ENCODE data around the gene UTS2R. TPM values are rescaled to one million over a fixed set of nuclear protein-coding genes. Genes with fewer than 3 reads are reported as not detected.
A peak's percentile ranks its signal among the peaks of the same experiment; 100 is the strongest.
"Not testable (repeated sequence)": the region's sequence is repeated elsewhere in the genome, so short reads cannot be mapped to it uniquely, and the experiment has no call there.

Gene UTS2R
- total RNA-seq, 1 experiment from 2014 or later = not detected

GRCh38 chr17:82410014-82410716 lies 38.6 kb downstream of the UTS2R start:
- no peak for DNase-seq (ENCODE audit: low read depth, low spot score)
- in situ Hi-C loops (cut with HindIII; ENCODE audit: low pct_unique_long_range_greater_than_20kb, low sequenced_read_pairs) = no loop called here

GRCh38 chr17:82411396-82412053 lies 40.0 kb downstream of the UTS2R start:
- in situ Hi-C loops (cut with HindIII; ENCODE audit: low pct_unique_long_range_greater_than_20kb, low sequenced_read_pairs) = no loop called here
- no peak for DNase-seq (ENCODE audit: low read depth, low spot score)

- in situ Hi-C loops (cut with HindIII; ENCODE audit: low pct_unique_long_range_greater_than_20kb, low sequenced_read_pairs); DNase-seq (ENCODE audit: low read depth, low spot score): not testable (repeated sequence)
Observed at GRCh38 chr17:82412081-82412480, 40.5 kb downstream of the UTS2R start.

GRCh38 chr17:82412535-82413520 lies 41.3 kb downstream of the UTS2R start:
- DNase-seq (ENCODE audit: low read depth, low spot score) = no peak
- in situ Hi-C loops (cut with HindIII; ENCODE audit: low pct_unique_long_range_greater_than_20kb, low sequenced_read_pairs) = no loop called here

GRCh38 chr17:82414548-82415281 lies 43.1 kb downstream of the UTS2R start:
- peak; percentile 65 for DNase-seq (ENCODE audit: low read depth, low spot score)
- in situ Hi-C loops (cut with HindIII; ENCODE audit: low pct_unique_long_range_greater_than_20kb, low sequenced_read_pairs) = no loop called here

GRCh38 chr17:82415336-82415735 lies 43.8 kb downstream of the UTS2R start:
- in situ Hi-C loops (cut with HindIII; ENCODE audit: low pct_unique_long_range_greater_than_20kb, low sequenced_read_pairs) = no loop called here
- no peak for DNase-seq (ENCODE audit: low read depth, low spot score)

DNA sequence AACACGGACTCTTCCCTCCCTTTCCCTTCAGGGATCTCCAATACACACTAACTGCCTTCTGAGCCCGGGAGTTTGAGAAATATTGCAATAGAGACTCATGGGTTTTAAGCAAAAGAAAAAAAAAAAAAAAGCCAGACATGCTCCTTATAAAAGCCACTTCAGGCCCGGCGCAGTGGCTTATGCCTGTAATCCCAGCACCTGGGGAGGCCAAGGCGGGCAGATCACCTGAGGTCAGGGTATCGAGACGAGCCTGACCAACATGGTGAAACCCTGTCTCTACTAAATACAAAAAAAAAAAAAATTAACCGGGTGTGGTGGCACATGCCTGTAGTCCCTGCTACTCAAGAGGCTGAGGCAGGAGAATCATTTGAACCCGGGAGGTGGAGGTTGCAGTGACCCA lies 44.2 kb downstream of the UTS2R start:
- in situ Hi-C loops (cut with HindIII; ENCODE audit: low pct_unique_long_range_greater_than_20kb, low sequenced_read_pairs) = no loop called here
- DNase-seq (ENCODE audit: low read depth, low spot score) = no peak

GRCh38 chr17:82416264-82416663 lies 44.7 kb downstream of the UTS2R start:
- in situ Hi-C loops (cut with HindIII; ENCODE audit: low pct_unique_long_range_greater_than_20kb, low sequenced_read_pairs) = no loop called here
- no peak for DNase-seq (ENCODE audit: low read depth, low spot score)

GRCh38 chr17:82416771-82417170 lies 45.2 kb downstream of the UTS2R start:
- in situ Hi-C loops (cut with HindIII; ENCODE audit: low pct_unique_long_range_greater_than_20kb, low sequenced_read_pairs) = no loop called here
- DNase-seq (ENCODE audit: low read depth, low spot score) = peak; percentile 13

GRCh38 chr17:82418001-82418986 lies 46.7 kb downstream of the UTS2R start, which contains the start of the genes HEXD and OGFOD3:
HEXD (plus strand) TSS chr17:82418347; CDS start chr17:82419800, 1,453 bp downstream.
OGFOD3 (minus strand) TSS chr17:82418586; CDS start chr17:82418485, 101 bp downstream.
- in situ Hi-C loops (cut with HindIII; ENCODE audit: low pct_unique_long_range_greater_than_20kb, low sequenced_read_pairs) = no loop called here
- peak; percentile 76 for DNase-seq (ENCODE audit: low read depth, low spot score)

DNA sequence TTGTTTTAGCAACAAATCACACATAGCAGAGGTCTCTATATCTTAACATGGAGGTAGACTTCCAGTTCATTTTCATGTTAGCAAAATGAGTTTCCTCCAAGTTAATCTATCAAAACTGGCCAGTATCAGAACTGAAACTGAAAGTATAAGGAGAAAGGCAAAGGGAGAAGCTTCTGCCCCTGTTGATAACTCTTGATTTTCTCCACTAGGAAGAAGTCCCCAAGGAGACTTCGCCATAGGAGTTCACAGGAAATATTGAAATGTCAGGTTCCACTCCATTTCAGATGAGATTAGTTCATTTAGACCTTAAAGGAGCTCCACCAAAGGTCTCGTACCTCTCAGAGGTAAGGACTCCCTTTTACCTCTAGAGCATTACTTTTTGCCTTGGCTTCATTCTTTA lies 48.0 kb downstream of the UTS2R start:
- DNase-seq (ENCODE audit: low read depth, low spot score) = no peak
- in situ Hi-C loops (cut with HindIII; ENCODE audit: low pct_unique_long_range_greater_than_20kb, low sequenced_read_pairs) = no loop called here

GRCh38 chr17:82424001-82424862 lies 52.7 kb downstream of the UTS2R start:
- in situ Hi-C loops (cut with HindIII; ENCODE audit: low pct_unique_long_range_greater_than_20kb, low sequenced_read_pairs) = no loop called here
- peak; percentile 45 for DNase-seq (ENCODE audit: low read depth, low spot score)

DNA sequence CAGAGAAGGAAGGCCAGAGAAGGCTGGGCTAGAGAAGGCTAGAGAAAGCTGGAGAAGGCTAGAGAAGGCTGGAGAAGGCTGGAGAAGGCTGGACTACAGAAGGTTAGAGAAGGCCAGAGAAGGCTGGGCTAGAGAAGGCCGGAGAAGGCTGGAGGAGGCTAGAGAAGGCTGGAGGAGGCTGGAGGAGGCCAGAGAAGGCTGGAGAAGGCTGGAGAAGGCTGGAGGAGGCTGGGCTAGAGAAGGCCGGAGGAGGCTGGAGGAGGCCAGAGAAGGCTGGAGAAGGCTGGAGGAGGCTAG lies 53.2 kb downstream of the UTS2R start:
- DNase-seq (ENCODE audit: low read depth, low spot score) = no peak
- in situ Hi-C loops (cut with HindIII; ENCODE audit: low pct_unique_long_range_greater_than_20kb, low sequenced_read_pairs) = no loop called here

All from SK-MEL-5 (cell line).